Fibroblast of lung (primary cell): ENCODE results near the gene PPP6R3.

ENCODE experiments used
- EZH2 ChIP-seq: IDR thresholded peaks from 2 replicates; pipeline ENCODE4 v1.5.1; 2012; ENCODE audit warnings: low read length, control low read depth, mild to moderate bottlenecking; ENCODE audit errors: missing control alignments
- TF ChIP-seq, protein P1 (sequence below), 2 donors: IDR thresholded peaks in 1 of 2; conservative IDR thresholded peaks in 1 of 2; 1 replicate in 1 of 2; 2 replicates in 1 of 2; pipeline ENCODE4 v1.5.1; 2011 to 2012; ENCODE audit warnings: low read length in 2 of 2, control low read depth in 1 of 2, inconsistent platforms in 1 of 2, low read depth in 1 of 2, mild to moderate bottlenecking in 1 of 2

GRCh38 chr11:68469642-68470041 lies 9.1 kb downstream of the PPP6R3 start:
- TF ChIP-seq, protein P1, sequence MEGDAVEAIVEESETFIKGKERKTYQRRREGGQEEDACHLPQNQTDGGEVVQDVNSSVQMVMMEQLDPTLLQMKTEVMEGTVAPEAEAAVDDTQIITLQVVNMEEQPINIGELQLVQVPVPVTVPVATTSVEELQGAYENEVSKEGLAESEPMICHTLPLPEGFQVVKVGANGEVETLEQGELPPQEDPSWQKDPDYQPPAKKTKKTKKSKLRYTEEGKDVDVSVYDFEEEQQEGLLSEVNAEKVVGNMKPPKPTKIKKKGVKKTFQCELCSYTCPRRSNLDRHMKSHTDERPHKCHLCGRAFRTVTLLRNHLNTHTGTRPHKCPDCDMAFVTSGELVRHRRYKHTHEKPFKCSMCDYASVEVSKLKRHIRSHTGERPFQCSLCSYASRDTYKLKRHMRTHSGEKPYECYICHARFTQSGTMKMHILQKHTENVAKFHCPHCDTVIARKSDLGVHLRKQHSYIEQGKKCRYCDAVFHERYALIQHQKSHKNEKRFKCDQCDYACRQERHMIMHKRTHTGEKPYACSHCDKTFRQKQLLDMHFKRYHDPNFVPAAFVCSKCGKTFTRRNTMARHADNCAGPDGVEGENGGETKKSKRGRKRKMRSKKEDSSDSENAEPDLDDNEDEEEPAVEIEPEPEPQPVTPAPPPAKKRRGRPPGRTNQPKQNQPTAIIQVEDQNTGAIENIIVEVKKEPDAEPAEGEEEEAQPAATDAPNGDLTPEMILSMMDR (conservative IDR thresholded peaks at IDR 0.05 in 1 of 2, IDR thresholded peaks at IDR 0.05 in 1 of 2; ENCODE audit: low read depth in 1 of 2, low read length in 2 of 2) = no peak
- no peak for TF ChIP-seq EZH2
